HT-29 (cell line): ENCODE measurements around the gene SLC2A5. TPM values are rescaled to one million over a fixed set of nuclear protein-coding genes. Genes with fewer than 3 reads are reported as not detected.

Source experiments
- DNase-seq: peaks from one replicate; pipeline ENCODE4 v3.0.0-alpha.2; 2015; ENCODE audit warnings: low spot score
- total RNA-seq: library from RNA; depleted of rRNA; stranded (reverse); fragments of >200 nt; shearing (Covaris generic); gene quantifications from 2 replicates; pipeline ENCODE4 v1.2.3, GENCODE V29; 2014

Gene SLC2A5
- total RNA-seq, 1 experiment from 2014 or later: not detected

DNA sequence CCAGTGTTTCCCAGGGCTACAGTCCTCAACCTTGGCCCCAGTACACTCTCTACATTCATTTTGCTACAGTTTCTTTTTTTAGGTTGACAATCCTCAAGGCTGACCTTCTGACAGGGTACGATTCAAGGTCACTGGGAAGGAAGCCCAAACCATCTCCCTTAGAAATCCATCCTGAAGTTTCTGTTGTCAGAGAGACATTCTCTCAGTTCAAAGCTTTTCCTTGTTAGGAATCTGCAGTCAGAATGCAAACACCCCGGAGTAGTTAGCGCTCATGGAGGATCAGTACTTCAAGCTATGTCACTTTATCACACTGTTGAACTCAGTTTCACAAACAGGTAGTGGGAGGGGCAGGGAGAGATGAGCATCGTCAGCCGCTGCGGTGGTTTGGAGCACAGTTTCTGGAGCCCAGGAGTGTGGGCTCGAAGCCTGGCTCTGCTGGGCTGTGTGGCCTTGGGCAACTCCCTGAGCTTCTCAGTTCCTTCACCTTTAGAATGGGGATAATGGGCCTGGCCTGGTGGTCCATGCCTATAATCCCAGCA lies 4.2 kb downstream of the SLC2A5 start:
- no peak for DNase-seq

- no peak for DNase-seq
Measured at GRCh38 chr1:9062846-9063245, 6.6 kb downstream of the SLC2A5 start.

DNA sequence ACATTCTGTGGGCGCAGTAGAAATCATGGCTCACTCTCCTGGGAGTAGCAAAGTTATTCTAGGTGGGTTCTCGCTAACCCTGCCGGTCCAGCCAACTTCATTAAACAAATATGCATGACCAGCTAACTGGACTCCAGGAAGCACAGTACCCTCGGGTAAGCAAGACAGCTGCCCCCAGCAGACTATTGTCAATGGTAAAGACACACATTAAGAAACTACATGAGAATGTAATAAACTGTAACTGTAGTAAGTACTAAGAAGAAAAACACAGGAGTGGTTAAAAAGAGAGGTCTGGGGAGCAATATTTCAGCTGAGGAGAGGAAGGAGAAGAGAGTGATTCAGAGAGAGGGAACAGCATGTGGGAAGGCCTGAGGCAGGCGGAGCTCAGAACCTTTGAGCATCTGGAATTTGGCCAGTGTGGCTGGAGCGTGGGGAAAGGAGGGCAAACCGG lies 7.4 kb downstream of the SLC2A5 start:
- DNase-seq: no peak

GRCh38 chr1:9061252-9061960 lies 8.0 kb downstream of the SLC2A5 start:
- no peak for DNase-seq

- no peak for DNase-seq
Measured at GRCh38 chr1:9059891-9060744, 9.3 kb downstream of the SLC2A5 start.

- DNase-seq: no peak
Measured at GRCh38 chr1:9058465-9058864, 11.0 kb downstream of the SLC2A5 start.

DNA sequence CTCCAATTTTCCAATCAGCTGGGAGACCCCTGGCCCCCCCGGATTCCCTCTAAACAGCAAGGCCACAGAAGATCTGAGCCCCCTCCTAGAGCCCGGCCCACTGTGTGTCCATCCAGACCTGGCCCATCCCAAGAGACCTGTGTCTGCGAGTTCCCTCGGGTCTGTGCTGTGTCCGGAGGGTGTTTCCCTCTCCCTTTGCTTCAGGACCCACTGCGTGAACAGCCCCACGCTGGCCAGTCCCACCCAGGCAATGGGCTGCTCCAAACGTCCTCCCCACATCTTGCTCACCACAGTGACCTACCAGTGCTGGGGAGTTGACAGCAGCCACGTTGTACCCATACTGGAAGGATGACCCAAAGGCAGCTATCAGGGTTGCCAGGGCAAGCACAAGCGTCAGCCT lies 11.6 kb downstream of the SLC2A5 start:
- DNase-seq: no peak

DNA sequence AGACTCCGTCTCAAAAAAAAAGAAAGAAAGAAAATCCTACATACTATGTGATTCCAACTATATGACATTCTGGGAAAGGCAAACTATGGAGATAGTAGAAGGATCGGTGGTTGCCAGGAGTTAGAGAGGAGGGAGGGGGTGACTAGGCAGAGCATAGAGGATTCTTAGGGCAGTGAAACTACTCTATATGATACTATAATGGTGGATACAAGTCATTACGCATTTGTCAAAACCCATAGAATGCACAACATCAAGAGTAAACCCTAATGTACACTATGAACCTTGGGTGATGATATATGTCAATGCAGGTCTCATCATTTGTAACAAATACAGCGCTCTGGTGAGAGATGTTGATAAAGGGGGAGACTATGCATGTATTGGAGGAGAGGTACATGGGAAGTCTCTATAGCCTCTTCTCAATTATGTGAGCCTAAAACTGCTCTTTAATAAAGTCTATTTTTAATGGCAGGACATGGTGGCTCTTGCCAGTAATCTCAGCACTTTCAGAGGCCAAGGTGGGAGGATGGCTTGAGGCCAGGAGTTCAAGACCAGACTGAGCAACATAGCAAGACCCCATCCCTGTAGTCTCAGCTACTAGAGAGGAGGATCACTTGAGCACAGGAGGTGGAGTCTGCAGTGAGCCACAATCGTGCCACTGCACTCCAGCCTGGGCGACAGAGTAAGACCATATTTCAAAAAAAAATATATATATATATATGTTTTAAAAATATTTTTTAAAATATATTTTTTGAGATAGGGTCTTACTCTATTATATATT lies 17.0 kb downstream of the SLC2A5 start:
- DNase-seq: no peak

DNA sequence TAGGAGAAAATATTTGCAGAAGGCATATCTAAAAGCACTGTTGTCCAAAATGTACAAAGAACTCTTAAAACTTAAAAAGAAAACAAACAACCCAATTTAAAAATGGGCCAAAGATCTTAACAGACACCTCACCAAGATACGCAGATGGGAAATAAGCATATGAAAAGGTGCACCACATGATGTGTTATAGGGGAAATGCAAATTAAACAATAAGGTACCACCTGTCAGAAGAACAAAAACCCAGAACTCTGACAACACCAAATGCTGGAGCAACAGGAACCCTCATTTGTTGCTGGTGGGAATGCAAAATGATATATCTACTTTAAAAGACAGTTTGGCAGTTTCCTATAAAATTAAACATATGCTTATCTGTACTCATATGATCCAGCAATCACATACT lies 18.1 kb downstream of the SLC2A5 start:
- DNase-seq: no peak

GRCh38 chr1:9050803-9051202 lies 18.6 kb downstream of the SLC2A5 start:
- DNase-seq: no peak

DNA sequence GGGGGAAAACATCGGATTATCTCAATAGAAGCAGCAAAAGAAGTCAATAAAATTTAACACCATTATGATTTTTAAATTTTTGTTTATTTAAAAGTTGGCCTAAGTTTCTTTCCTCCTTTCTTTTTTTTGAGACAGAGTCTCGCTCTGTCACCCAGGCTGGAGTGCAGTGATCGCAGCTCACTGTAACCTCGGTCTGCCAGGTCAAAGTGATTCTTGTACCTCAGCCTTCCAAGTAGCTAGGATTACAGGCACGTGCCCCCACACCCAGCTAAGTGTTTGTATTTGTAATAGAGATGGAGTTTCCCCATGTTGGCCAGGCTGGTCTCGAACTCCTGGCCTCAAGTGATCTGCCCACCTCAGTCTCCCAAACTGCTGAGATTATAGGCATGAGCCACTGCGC lies 20.9 kb downstream of the SLC2A5 start:
- DNase-seq: no peak

- no peak for DNase-seq
Measured at GRCh38 chr1:9047019-9047418, 22.4 kb downstream of the SLC2A5 start.

DNA sequence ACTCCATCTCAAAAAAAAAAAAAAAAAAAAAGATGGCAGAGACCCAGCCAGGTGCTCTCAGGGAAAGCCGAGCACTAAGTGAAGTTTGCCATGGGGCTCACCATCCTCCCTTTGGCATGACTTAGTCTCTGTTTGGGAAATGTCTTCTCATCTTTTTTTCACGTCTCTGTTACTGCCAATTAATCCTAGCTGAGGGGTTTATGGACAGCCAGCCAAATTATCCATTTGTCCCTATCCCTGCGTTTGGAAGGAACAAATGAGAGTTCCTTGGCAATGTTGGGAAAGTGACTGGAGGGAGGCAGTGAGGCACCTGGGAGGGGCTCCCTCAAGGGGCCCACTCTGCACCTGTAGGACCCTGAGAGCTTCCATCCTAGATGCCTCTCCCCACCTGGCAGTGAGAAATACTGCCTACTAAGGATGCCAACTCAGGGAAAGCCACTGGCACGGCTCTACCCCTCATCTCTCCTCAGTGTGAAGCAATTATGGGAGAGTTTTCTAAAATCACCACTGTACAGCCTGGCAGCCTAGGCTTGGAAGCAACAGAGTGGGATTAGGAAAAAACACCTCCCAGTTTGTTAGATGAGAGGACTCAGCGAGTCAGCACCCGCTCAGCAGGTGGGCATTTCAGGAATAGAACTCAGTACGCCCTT lies 23.4 kb downstream of the SLC2A5 start:
- DNase-seq: no peak

DNA sequence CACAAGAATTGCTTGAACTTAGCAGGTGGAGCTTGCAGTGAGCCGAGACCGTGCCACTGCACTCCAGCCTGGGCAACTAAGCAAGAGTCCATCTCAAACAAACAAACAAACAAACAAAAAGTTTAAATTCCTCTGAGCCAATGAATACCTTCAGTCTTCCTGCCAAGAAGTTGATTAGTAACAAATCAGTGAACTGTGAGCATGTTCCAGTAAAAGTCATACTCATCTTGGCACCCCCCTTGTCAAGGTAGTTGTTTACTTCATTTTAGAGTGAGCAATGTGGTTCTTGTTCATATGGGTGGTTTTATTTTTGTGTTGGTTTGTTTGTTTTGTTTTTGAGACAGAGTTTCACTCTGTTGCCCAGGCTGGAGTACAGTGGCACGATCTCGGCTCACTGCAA lies 25.2 kb downstream of the SLC2A5 start:
- DNase-seq: no peak

DNA sequence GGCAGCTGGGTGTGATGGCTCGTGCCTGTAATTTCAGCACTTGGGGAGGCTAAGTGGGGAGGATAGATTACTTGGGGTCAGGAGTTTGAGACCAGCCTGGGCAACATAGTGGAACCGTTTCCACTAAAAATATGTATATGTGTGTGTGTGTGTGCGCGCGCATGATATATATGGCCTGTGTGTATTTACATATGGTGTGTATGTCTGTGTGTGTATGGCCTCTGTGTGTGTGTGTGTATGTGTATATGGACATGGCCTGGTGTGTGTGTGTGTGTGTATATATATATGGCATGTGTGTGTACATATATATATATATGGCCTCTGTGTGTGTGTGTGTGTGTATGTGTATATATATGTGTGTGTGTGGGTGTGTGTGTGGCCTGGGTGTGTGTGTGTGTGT lies 27.2 kb downstream of the SLC2A5 start:
- DNase-seq: no peak

GRCh38 chr1:9041116-9041779 lies 28.2 kb downstream of the SLC2A5 start:
- no peak for DNase-seq

GRCh38 chr1:9040659-9041030 lies 28.8 kb downstream of the SLC2A5 start:
- no peak for DNase-seq

DNA sequence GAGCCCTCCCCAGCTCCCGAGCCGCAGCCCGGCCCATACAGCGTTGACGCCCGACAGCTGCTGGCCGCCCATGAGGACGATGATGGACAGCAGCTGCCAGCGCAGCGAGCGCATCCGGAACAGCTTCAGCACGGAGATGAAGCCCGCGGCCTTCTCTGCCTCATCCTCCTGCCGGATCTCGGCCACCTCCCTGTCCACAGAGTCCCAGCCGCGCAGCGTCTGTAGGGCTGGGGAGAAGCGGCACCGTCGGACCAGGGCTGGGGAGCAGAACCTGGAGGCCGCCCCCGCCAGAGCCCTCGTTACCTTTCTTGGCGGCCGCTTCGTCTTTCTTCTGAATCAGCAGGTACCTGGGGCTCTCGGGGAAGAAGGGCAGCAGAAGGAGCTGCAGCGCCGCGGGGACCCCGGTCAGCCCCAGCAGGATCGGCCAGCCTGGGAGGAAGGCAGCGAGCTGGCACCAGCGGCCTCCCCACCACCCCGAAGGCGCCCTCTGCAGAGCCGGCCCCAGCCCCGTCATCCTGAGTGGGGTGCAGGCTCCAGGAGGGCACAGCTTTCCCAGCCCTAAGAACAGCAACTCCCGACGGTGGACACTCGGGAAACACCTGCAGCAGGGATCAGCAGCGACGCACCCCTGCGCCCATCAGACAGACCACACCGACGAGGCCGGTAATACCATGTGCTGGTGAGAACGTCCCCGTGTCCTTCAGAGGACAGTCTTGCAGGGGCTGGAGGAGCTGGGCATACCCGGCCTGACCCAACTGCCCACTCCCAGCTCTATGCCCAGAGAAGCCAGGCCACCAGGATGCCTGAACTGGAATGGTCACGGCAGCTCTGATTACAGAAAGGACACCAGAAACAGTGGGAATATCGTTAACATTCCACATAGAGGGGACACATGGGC lies 29.4 kb downstream of the SLC2A5 start:
- DNase-seq: no peak

DNA sequence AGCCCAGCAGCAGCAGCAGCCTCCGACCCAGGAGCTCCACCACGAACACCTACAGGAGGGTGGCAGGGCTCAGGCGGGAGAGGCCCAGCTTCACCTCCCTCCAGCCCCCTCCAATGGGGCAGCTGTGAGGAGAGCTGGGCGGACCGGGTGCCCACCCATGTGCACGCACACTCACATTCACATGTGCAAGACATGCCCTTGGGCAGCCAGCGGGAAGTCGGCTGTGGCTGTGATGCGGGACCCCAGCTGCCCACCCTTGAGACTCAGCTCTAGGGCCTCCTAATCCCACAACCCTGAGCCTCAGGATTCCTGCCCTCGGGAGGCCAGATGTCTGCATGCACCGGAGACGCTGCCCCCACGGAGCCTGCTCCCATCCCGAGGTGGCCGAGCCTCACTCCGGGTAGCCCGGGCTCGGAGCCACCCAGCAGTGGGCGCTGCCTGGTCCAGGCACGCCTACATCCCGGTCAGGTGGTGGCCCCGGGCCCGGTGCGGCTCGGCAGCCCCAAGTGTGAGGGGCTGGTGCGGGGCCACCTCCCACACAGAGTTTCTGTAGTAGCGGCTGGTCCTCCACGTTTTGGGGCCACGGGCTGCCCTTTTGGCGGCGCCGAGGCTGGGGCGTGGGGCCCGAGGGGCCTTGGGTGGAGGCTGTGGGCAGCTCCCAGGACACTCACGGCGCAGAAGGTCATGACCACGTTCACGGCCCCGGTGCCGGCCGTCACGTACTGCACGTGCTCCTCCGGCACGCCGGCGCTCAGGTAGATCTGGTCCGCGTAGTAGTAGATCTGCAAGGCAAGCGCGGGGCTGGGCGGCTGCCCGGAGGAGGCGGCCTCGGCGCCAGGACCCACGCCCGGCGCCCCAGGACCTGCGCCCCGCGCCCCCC lies 30.3 kb downstream of the SLC2A5 start:
- no peak for DNase-seq
